HG03064 (cell line): Measurements from ENCODE around the gene MORF4L2.
A peak's percentile ranks its signal among the peaks of the same experiment; 100 is the strongest.

ENCODE experiments used
- ATAC-seq: cut with Tn5 transposase; IDR thresholded peaks from one replicate; pipeline ENCODE4 v1.9.1; 2021; ENCODE audit warnings: low read depth; ENCODE audit not compliant: unreplicated experiment

Gene MORF4L2

GRCh38 chrX:103686199-103687072 lies at the start of gene MORF4L2:
Gene MORF4L2 (minus strand): TSS chrX:103686699. CDS start chrX:103677027, 9,672 bp downstream.
- ATAC-seq = peak; percentile 87

DNA sequence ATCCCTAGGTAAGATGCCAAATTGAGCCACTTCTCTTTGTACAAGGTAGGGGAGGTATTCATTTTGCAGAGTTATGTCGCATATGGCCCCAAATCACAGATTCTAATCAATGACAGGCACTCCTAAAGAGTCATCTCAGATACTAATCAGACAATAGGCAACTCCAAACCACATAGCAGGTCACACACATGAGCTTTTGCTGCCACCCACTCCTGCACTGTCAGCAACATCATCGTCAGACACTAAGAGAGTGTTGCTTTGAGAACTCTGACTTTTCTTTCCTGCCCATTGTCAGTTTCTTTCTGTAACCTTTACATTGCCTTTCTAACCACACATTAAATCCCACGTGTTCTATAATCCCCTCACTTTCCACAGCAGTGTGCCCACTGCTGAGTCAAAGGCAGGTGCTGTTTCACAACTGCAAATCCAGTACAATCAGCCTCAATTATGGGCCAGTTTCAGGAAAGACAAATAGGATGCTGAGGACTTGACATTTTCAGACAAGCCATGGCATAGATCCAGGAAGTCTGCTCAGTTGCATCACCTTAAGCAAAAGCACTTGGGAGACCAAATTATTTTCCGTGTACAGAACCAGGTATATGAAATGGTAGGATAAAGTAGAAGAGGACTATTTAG lies 47.7 kb upstream of the MORF4L2 start:
- no peak for ATAC-seq

DNA sequence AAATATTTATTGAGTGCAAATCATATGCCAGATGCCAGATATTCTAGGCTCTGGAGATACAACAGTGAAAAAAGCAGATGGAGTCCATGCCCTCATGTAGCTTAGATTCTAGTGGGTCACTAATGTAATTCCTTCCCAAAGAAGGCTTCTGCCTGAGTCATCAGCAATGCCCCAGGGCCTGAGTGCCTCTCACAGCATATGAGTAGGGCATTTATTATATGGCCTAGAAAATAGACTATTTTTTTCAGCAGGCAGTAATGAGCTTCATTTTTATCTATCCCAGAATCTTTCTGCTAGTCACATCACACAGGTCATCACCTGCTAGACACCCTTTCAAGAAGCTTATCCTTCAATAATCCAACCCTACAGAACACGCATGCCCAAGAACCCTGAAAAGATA lies 46.5 kb upstream of the MORF4L2 start:
- no peak for ATAC-seq

DNA sequence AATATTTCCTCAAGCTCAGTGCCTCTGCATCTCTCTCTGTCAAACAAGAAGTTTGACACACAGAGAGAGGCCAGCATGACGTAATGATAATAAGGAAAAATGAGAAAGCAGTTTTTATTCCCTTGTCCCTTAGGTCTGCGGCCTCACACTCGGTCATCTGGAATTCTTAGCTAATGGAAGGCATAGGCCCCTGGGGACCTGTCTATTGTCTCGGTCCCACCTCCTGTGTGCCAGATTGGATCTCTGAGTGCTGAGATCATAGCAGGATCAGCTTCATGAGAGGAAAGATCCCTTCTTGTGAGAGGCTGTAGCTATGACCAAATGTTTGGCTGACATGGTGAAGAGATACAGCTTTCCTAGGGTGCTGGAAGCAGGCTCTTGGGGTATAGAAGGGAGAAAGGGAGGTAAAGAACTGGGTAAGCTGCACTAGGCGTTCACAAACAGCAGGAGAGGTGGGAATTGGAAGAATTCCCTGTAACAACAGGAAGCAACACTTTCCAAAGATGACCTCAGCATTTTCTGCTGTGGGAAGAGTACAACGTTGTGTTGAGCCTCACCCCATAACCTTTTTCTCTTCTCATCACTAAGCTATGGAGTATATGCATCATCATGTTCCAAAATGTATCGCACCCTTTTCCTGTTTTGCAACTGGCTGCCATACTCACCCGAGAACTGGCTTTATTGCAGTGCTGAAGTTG lies 44.4 kb upstream of the MORF4L2 start:
- no peak for ATAC-seq

- no peak for ATAC-seq
These were observed 43.8 kb upstream of the MORF4L2 start for GRCh38 chrX:103730147-103730795.

- ATAC-seq = no peak
These were observed 42.5 kb upstream of the MORF4L2 start for GRCh38 chrX:103729015-103729414.

DNA sequence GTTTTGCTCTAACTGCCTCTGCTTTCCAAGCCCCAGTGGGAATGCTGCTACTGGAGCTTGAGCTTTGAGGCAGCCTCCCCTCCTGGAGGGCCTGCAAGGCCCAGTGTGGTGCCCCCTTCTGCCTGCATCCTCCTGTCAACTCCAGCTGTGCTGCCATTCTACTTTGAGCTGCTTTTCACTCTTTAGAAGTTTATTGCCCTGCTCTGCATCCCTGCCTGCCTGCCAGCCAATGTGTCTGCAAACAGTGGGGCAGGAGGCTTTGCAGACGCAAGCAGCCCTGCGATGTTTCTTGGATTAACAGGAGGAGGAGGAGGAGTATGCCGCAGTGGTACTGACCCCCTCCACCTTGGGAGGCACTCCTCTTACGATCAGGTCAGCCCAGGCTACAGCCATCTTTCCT lies 40.6 kb upstream of the MORF4L2 start:
- no peak for ATAC-seq

GRCh38 chrX:103726477-103726876 lies 40.0 kb upstream of the MORF4L2 start:
- no peak for ATAC-seq

DNA sequence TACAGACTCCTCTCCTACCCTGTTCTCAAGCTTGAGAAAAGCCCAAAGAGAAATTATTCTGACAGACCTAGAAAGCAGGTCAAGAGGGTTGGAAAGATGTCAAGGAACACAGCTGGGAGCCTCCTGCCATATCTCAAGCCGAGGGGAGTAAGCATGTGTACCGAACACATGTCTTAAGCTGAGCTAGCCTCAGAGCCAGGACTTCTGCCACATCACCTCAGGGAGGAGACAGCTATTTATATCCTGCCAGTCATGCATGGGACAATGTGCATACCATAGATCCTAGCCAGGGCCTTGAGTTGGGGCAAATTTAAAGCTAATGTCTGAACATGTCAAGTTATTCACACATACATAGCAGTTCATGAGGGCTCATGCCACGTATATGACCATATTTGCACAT lies 36.0 kb upstream of the MORF4L2 start:
- ATAC-seq = no peak

DNA sequence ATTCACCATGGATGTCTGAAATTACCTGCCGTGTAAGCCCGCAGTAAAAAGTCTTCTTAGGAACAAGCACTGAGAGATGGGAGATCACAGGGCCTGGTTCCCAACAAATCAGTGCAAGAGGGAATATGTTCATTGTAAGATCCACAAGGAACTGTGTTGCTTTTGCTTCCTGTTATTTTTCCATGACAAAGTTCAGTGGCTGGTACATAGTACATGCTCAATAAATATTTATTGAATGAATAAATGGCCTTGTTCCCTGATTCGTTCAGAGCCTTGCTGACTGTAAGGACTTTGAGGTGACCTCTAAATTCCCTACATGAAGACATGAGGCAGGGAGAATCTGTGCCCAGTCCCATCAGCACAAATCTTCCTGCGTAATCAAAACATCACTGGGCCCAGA lies 31.6 kb upstream of the MORF4L2 start:
- no peak for ATAC-seq

- no peak for ATAC-seq
These were observed 30.5 kb upstream of the MORF4L2 start for GRCh38 chrX:103716962-103717361.

GRCh38 chrX:103710609-103711008 lies 24.1 kb upstream of the MORF4L2 start, which contains the start of gene TMEM31:
Gene TMEM31 (plus strand): TSS chrX:103710909. CDS start chrX:103712259, 1,350 bp downstream.
- ATAC-seq = no peak

- no peak for ATAC-seq
These were observed 18.4 kb upstream of the MORF4L2 start for GRCh38 chrX:103704863-103705262.

DNA sequence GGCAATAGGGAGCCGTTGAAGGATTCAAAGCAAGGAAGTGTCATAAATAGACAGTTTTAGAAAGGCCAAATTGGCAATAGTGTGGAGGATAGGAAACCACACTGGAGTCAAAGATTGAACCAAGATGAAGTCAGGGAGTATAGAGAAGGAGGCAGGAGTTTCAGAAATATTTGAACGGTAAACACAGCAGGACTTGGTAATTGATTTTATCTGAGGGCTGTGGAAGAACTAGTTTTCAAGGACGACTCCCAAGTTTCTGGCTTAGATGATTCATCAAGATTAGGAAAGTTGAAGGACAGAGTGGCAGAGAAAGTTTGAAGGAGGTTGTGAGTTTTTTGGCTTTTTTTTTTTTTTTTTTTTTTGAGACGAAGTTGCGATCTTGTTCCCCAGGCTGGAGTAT lies 12.7 kb upstream of the MORF4L2 start:
- ATAC-seq = no peak

- ATAC-seq = no peak
These were observed 11.2 kb upstream of the MORF4L2 start for GRCh38 chrX:103697687-103698086.

DNA sequence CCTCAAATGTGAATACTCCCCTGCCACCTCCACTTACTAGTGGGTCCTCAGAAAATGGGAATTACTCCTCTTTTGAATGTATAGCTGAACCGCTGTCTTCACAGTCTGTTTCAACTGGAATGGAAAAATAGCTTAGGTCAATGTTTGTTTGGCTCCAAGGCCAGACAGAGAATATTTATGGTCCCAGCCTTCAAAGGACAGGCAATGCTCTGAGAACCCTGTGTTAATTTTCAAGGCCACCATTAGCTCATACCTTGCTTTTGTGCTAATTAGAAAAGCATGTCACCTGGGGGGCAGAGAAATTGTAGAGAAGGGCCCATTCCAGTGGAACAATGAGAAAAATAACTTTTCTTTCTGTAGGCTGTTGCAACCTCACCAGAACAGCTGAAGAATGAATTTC lies 4.6 kb upstream of the MORF4L2 start:
- ATAC-seq = no peak

DNA sequence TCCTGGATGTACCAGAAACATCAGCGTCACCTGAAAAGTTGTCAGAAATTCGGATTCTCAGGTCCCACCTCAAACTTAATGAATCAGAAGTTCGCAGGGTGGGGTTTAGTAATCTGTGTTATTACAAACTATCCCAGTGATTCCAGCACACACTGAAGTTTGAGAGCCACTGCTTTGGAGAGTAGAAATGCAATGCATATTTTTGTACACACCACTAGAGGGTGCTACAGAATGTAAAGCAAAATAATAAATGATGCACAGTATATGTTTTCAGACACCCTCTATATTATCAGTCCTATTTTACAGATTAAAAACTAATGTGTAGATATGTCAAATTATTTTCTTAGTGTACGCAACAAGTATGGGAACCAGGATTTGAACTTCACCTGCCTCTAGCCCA lies 2.4 kb upstream of the MORF4L2 start:
- no peak for ATAC-seq

DNA sequence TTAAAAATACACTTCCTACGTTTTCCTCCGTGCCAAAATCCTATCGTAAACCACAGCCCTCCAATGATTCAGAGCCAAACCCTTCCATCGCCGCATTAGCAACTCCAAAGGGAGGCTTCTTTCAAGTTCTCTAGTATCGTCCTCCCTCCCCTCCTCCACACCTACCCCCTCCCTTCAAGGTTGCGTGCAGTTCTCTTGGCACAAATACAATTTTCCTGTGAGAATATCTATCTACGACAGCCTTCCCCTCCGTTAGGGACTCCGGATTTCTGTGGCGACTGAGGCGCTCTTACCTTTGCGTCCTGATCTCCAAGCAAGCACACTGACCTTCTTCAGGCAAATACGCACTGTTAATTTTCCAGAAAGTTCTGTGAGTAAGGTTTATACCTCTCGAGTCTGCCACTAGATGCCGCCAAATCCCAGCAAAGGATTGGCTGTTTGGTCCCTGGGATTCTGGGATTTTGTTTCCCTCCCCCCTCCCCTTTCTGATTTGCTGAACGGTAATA lies 1.2 kb upstream of the MORF4L2 start:
- no peak for ATAC-seq

DNA sequence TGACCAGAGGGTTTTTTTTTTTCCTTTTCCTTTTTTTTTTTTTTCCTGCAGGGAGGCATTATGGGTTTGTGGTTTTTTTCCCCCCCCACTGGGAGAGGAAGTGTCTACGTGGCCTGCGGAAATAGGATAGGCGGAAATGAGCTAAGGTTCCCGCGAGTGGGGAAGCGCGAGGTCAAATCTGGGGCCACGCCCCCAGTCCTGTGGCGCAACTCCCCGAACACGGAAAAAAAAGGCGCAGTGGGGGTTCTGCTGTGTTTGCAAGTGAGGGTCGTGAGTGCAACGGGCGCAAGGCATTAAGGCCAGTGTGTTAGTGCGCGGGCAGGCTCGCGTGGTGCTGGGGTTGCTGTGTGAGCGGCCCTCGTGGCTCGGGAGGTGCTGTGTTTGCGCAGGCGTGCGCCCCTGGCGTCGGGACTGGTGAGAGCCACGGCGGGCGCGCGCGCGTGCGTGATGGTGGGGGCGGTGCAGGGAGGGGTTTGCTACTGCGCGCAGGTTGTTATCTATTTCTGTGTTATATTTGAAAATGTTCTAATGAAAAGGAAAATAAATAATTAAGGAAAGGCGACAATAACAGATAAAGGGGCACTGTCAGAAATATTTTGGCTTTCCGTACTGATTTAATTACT lies 685 bp upstream of the MORF4L2 start:
- ATAC-seq = peak; percentile 44

DNA sequence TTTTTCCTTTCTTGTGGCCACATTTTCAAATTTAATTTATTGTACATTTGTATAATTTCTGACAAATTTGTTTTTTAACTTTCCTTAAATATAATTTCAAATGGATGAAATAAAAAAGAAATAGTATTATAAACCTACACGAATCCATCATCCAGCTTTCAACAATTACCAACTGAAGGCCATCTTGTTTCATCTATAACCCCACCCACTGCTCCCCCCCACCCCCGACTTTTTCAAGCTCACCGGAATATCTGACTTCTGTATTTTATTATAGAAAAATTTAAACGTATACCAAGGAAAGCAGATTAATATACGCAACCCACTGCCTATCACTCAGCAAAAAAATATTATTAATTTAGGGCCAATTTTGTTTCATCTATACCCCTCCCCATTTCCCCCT lies 1.1 kb downstream of the MORF4L2 start:
- no peak for ATAC-seq
